DLD1 (cell line): ENCODE measurements around the gene PTX4.
"Not testable (repeated sequence)": the region's sequence is repeated elsewhere in the genome, so short reads cannot be mapped to it uniquely, and the experiment has no call there.

ENCODE experiments used
- in situ Hi-C: cut with HindIII; loops from 2 replicates; pipeline ENCODE4 v1.10.0; 2017; ENCODE audit warnings: low sequenced_read_pairs

The PTX4 gene

GRCh38 chr16:1487395-1488053 lies 1.2 kb downstream of the PTX4 start:
- in situ Hi-C loops = no loop called here

- in situ Hi-C loops = no loop called here
Measured at GRCh38 chr16:1486551-1487390, 2.0 kb downstream of the PTX4 start.

GRCh38 chr16:1485847-1486496 lies 2.8 kb downstream of the PTX4 start:
- in situ Hi-C loops = no loop called here

- in situ Hi-C loops = no loop called here
Measured at GRCh38 chr16:1481906-1482835, 6.6 kb downstream of the PTX4 start.

GRCh38 chr16:1478937-1479336 lies 9.8 kb downstream of the PTX4 start:
- in situ Hi-C loops = not testable (repeated sequence)

GRCh38 chr16:1477033-1477432 lies 11.7 kb downstream of the PTX4 start:
- in situ Hi-C loops = no loop called here

- in situ Hi-C loops = no loop called here
Measured at GRCh38 chr16:1475552-1476114, 13.1 kb downstream of the PTX4 start.

- in situ Hi-C loops = no loop called here
Measured at GRCh38 chr16:1474796-1475551, 13.8 kb downstream of the PTX4 start, which contains the start of gene CLCN7. Gene CLCN7, minus strand, starts transcription at chr16:1475028. Its CDS starts 54 bp downstream, at chr16:1474974.

GRCh38 chr16:1474082-1474795 lies 14.5 kb downstream of the PTX4 start:
- in situ Hi-C loops = no loop called here

GRCh38 chr16:1472974-1473373 lies 15.8 kb downstream of the PTX4 start:
- in situ Hi-C loops = no loop called here

GRCh38 chr16:1471569-1472194 lies 17.1 kb downstream of the PTX4 start:
- in situ Hi-C loops = no loop called here

- in situ Hi-C loops = no loop called here
Measured at GRCh38 chr16:1470481-1471251, 18.1 kb downstream of the PTX4 start.

GRCh38 chr16:1469693-1470201 lies 19.0 kb downstream of the PTX4 start:
- in situ Hi-C loops = no loop called here

GRCh38 chr16:1469141-1469540 lies 19.6 kb downstream of the PTX4 start:
- in situ Hi-C loops = not testable (repeated sequence)

GRCh38 chr16:1468426-1468810 lies 20.3 kb downstream of the PTX4 start:
- in situ Hi-C loops = no loop called here

- in situ Hi-C loops = no loop called here
Measured at GRCh38 chr16:1466968-1467521, 21.7 kb downstream of the PTX4 start.

- in situ Hi-C loops = no loop called here
Measured at GRCh38 chr16:1466054-1466453, 22.7 kb downstream of the PTX4 start.
